Epithelial cell of esophagus (primary cell): ENCODE measurements around the gene TDRKH.

Source experiments
- DNase-seq: peaks from one replicate; pipeline ENCODE4 v3.0.0; 2010; ENCODE audit warnings: low read depth
- H3K4me3 ChIP-seq: 2 replicates; pipeline ENCODE4 v1.5.1; 2011; ENCODE audit warnings: mild to moderate bottlenecking, low read length, control low read depth
- CTCF ChIP-seq: IDR thresholded peaks from 2 replicates; pipeline ENCODE4 v1.5.1; 2011; ENCODE audit warnings: low read depth, mild to moderate bottlenecking, low read length, control low read depth, inconsistent platforms; ENCODE audit not compliant: insufficient read depth; ENCODE audit errors: missing control alignments

Gene TDRKH

GRCh38 chr1:151803164-151803563, 12.9 kb upstream of the TDRKH start:
- H3K4me3 ChIP-seq, result no peak overlapping the region
- no peak for TF ChIP-seq CTCF
- DNase-seq, result no peak

- H3K4me3 ChIP-seq, result no peak overlapping the region
- no peak for DNase-seq
- no peak for TF ChIP-seq CTCF
Measured at GRCh38 chr1:151802372-151802771, 12.1 kb upstream of the TDRKH start.

GRCh38 chr1:151801846-151802245, 11.5 kb upstream of the TDRKH start:
- no peak for TF ChIP-seq CTCF
- no peak overlapping the region for H3K4me3 ChIP-seq
- no peak for DNase-seq

- no peak overlapping the region for H3K4me3 ChIP-seq
- DNase-seq, result no peak
- no peak for TF ChIP-seq CTCF
Measured at GRCh38 chr1:151801310-151801820, 11.1 kb upstream of the TDRKH start.

GRCh38 chr1:151800830-151801229, 10.5 kb upstream of the TDRKH start:
- no peak overlapping the region for H3K4me3 ChIP-seq
- no peak for TF ChIP-seq CTCF
- no peak for DNase-seq

GRCh38 chr1:151799179-151800022, 9.1 kb upstream of the TDRKH start:
- DNase-seq, result peak; percentile 11

More at GRCh38 chr1:151799179-151800022, 9.1 kb upstream of the TDRKH start:
- no peak overlapping the region for H3K4me3 ChIP-seq
- no peak for TF ChIP-seq CTCF
